Nephron (organoid): ENCODE results near the gene NMUR1.

Experiments used
- H3K27ac Mint-ChIP-seq, 3 experiments: 2 replicates each; pipeline ENCODE4 v1.8.0; 2020; ENCODE audit warnings: mixed read lengths in 3 of 3, mild to moderate bottlenecking in 2 of 3, moderate library complexity in 1 of 3
- H3K27me3 Mint-ChIP-seq: 2 replicates; pipeline ENCODE4 v1.8.0; 2021; ENCODE audit warnings: low read depth, mild to moderate bottlenecking, moderate library complexity, mixed read lengths
- H3K36me3 Mint-ChIP-seq: 2 replicates; pipeline ENCODE4 v1.8.0; 2020; ENCODE audit warnings: low read depth, mixed read lengths
- H3K4me1 Mint-ChIP-seq: 2 replicates; pipeline ENCODE4 v1.8.0; 2020; ENCODE audit warnings: mixed read lengths
- H3K4me3 Mint-ChIP-seq, 3 experiments: 2 replicates each; pipeline ENCODE4 v1.8.0; 2020; ENCODE audit warnings: mild to moderate bottlenecking in 3 of 3, mixed read lengths in 3 of 3, moderate library complexity in 2 of 3
- H3K9me3 Mint-ChIP-seq: 2 replicates; pipeline ENCODE4 v1.8.0; 2020; ENCODE audit warnings: mixed read lengths
- TF ChIP-seq, protein P1 (sequence below), 3 experiments: fragments of 200-600 bp; sonication (generic); IDR thresholded peaks; one replicate each; pipeline ENCODE4 v1.5.0; 2021; ENCODE audit warnings: antibody characterized with exemption in 3 of 3; ENCODE audit not compliant: unreplicated experiment in 3 of 3

Gene NMUR1

DNA sequence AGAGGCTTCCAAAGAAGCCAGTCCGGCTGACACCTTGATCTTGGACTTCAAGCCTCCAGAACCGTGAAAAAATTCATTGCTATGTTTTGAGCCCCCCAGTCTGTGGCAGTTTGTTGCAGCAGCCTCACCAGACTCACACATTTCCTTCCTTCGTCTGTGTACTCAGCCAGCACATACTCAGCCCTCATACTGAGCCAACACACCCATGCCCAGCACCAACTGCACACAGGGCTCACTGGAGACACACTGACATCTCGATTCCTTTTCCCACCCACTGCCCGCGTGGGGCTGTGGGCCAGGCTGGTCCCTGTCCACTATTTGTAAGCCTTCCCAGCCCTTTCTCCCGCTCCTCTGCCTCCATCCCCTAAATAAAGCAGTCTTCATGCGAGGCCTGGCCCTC, 24.1 kb upstream of the NMUR1 start:
- TF ChIP-seq, protein P1, sequence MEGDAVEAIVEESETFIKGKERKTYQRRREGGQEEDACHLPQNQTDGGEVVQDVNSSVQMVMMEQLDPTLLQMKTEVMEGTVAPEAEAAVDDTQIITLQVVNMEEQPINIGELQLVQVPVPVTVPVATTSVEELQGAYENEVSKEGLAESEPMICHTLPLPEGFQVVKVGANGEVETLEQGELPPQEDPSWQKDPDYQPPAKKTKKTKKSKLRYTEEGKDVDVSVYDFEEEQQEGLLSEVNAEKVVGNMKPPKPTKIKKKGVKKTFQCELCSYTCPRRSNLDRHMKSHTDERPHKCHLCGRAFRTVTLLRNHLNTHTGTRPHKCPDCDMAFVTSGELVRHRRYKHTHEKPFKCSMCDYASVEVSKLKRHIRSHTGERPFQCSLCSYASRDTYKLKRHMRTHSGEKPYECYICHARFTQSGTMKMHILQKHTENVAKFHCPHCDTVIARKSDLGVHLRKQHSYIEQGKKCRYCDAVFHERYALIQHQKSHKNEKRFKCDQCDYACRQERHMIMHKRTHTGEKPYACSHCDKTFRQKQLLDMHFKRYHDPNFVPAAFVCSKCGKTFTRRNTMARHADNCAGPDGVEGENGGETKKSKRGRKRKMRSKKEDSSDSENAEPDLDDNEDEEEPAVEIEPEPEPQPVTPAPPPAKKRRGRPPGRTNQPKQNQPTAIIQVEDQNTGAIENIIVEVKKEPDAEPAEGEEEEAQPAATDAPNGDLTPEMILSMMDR (IDR thresholded peaks at IDR 0.05; ENCODE audit: unreplicated experiment in 3 of 3): no peak
- H3K27me3 Mint-ChIP-seq: no peaks in the 10 kb centered on the region
- peaks cover 21% of the 10 kb centered on the region for H3K9me3 Mint-ChIP-seq
- H3K4me1 Mint-ChIP-seq: peaks cover 11% of the 10 kb centered on the region
- peak overlapping the region in 2 of 3 experiments; percentile 70 to 74 for H3K4me3 Mint-ChIP-seq
- H3K36me3 Mint-ChIP-seq: peaks cover 15% of the 10 kb centered on the region
- H3K27ac Mint-ChIP-seq: peak overlapping the region; percentile 90 to 99 (median 98)

DNA sequence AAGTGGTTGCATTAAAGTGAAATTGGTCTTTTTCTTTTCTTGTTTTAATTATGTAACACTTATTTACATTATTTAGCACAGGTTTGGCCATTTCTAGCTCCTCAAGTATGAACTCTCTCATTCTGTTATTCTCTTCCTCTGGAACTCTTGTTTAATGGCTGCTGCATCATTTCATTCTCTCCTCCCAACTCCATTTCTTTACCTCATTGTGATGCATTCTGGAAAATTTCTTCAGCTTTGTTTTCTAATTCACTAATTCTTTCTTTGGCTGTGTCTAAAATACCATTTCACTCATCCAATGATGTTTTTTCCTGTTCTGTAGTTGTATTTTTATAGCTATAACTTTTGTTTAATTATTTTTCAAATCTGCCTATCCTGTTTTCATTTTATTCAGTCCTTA, 22.5 kb upstream of the NMUR1 start:
- peaks cover 11% of the 10 kb centered on the region for H3K4me1 Mint-ChIP-seq
- H3K27ac Mint-ChIP-seq: no peak overlapping the region
- no peaks in the 10 kb centered on the region for H3K27me3 Mint-ChIP-seq
- TF ChIP-seq, protein P1 (IDR thresholded peaks at IDR 0.05; ENCODE audit: unreplicated experiment in 3 of 3): no peak
- H3K4me3 Mint-ChIP-seq: no peak overlapping the region
- H3K36me3 Mint-ChIP-seq: peaks cover 15% of the 10 kb centered on the region
- peaks cover 21% of the 10 kb centered on the region for H3K9me3 Mint-ChIP-seq

DNA sequence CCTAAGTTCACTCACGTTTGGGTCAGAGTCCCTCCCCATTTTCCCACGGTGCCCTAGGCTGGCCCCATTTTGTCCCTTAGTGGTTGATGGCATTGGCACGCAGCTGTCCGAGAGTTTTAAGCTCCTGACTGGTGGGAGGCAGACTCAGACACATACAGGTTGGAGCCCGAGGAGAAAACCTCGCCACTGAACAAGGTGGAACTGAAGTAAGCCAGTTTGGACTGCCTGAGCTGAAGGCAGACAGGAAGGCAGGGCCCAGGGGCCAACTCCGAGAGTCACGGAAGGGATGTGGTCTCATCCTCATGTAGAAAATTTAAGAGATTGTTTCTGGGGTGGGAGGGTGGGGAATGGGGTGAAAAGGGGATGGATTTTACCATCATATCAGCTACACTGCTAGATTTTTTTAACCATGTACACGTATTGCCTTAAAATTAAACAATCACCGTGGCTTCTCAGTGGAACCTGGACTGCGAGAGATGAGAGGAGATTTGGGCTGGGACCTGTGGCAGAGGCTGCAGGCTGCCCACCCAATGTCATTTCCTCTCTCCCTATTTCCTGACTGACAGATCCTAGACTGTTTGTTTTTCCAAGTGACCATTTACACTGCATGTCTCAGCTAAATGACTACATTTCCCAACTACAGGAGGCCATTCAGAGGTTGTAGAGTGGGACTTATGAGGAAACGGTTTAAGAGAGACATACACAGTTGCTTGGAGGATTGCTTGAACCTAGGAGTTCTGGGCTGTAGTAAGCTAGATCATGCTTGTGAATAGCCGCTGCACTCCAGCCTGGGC, 19.4 kb upstream of the NMUR1 start:
- H3K27ac Mint-ChIP-seq: peak overlapping the region in 2 of 3 experiments; percentile 38 to 77
- TF ChIP-seq, protein P1 (IDR thresholded peaks at IDR 0.05; ENCODE audit: unreplicated experiment in 3 of 3): no peak
- H3K9me3 Mint-ChIP-seq: peaks cover 27% of the 10 kb centered on the region
- H3K4me1 Mint-ChIP-seq: peaks cover 9% of the 10 kb centered on the region
- H3K27me3 Mint-ChIP-seq: no peaks in the 10 kb centered on the region
- H3K4me3 Mint-ChIP-seq: no peak overlapping the region
- H3K36me3 Mint-ChIP-seq: peaks cover 19% of the 10 kb centered on the region

DNA sequence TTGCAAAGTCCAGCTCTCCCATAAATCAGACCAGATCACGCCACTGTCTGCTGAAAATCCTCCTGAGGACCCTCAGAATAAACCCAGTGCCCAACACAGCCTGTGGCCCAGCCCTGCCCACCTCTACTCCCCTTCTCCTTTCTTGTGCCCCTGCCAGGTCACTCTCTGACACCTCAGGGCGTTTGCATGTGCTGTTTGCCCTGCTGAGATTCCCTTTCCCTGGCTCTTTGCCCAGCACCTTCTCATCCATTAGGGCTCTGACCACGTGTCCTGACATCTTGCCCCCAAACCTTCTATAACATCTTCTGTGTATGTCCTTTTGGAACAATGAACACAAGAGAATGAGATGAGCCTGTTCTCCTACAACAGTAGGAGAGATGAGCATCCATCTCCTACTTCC, 18.5 kb upstream of the NMUR1 start:
- Mint-ChIP-seq H3K36me3 (peaks cover 18% of the 10 kb centered on the region), H3K27ac (no peak overlapping the region), H3K9me3 (peaks cover 26% of the 10 kb centered on the region), H3K27me3 (no peaks in the 10 kb centered on the region), H3K4me1 (peaks cover 5% of the 10 kb centered on the region), H3K4me3 (no peak overlapping the region)
- TF ChIP-seq, protein P1 (IDR thresholded peaks at IDR 0.05; ENCODE audit: unreplicated experiment in 3 of 3): no peak

DNA sequence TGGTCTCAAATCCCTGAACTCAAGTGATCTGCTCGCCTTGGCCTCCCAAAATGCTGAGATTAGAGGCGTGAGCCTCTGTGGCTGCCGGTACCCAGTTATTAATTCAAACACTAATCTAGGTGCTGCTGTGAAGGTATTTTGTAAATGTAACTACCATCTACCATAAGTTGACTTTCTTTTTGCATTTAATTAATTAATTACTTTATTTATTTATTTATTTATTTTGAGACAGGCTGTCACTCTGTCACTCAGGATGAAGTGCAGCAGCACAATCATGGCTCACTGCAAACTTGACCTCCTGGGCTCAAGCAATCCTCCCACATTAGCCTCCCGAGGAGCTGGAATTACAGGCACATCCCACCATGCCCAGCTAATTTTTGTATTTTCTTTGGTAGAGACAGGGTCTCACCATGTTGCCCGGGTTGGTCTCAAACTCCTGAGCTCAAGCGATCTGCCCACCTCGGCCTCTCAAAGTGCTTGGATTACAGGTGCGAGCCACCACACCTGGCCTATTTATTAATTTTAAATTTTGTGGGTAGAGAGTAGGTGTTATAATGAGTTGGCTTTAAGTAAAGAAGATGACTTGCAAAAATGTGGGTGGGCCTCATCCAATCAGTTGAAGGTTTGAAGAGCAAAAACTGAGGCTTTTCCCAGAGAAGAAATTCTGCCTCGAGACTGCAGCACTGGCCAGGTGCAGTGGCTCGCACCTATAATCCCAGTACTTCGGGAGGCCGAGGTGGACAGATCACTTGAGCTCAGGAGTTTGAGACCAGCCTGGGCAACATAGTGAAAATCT, 17.3 kb upstream of the NMUR1 start:
- peaks cover 7% of the 10 kb centered on the region for H3K36me3 Mint-ChIP-seq
- H3K9me3 Mint-ChIP-seq: peaks cover 22% of the 10 kb centered on the region
- H3K27ac Mint-ChIP-seq: no peak overlapping the region
- H3K27me3 Mint-ChIP-seq: no peaks in the 10 kb centered on the region
- H3K4me1 Mint-ChIP-seq: peaks cover 5% of the 10 kb centered on the region
- TF ChIP-seq, protein P1 (IDR thresholded peaks at IDR 0.05; ENCODE audit: unreplicated experiment in 3 of 3): no peak
- H3K4me3 Mint-ChIP-seq: no peak overlapping the region
